ENCODE measurements around the gene TMEM233.

- no peak for TF ChIP-seq CTCF (IDR thresholded peaks at IDR 0.05)
- TF ChIP-seq POLR2AphosphoS5 (IDR thresholded peaks at IDR 0.05), result no peak
- TF ChIP-seq POLR2A (IDR thresholded peaks at IDR 0.05), result no peak
Measured at GRCh38 chr12:119687406-119687805, 93.8 kb downstream of the TMEM233 start.
